ENCODE results near the gene CLCF1.

Gene CLCF1

DNA sequence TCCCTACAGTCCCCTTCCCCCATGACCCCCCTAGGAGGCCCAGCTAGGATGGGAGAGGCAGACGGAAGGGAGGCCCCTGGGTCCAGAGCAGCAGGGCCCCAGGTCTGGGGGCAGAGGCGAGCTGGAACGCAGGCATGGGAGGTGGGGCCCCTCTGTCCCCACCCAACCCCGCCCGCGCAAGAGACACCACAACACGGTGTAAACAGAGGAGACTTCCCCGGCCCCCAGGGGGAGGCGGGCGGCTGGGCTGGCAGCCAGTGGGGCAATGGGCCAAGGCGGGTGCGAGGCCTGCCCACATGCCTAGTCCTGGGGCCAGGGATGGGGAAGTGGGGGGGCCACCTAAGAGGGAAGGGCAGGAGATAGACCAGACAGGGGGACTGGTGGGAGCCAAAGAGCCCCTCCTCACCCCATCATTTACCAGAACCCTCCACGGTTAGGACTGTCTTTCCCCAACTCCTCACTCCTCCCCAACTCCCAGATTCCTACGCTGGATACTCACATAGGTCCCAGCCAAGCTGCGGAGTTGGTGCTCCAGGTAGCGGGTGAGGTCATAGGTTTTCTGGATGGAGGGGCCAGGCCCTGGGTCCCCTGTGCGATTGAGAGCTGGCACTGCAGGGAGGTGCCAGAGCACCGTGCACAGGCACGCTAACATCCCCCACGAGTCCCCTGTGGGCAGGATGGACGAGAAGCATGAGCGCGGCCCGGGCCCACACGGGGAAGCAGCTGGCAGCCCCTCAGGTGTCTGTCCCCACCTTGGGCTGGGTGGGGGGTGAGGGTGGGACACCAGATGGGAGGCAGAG is 6.2 kb downstream of the CLCF1 start:
- in situ Hi-C loops (cut with MboI; ENCODE audit: low pct_unique_long_range_greater_than_20kb, low sequenced_read_pairs), result no loop called here
- no peak for DNase-seq

DNA sequence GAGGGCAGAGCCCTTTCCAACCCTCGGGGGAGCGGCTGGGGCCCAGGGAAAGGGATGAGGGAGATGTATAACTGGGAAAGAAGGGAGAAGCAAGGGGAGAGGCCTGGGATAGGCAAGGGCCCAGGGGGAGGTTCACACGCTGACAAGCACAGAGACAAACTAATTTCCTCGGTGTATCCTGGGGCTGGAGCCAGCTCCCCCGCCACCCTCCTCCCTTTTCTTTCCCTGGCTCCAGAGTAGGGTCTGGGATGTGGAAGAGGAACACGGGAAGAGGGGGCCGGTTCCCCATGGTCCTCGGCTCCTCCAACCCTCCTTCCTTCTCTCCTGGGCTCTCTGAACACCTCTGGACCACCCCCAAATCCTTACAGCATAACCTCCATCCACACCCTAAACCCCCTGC is 6.9 kb downstream of the CLCF1 start:
- in situ Hi-C loops (cut with MboI; ENCODE audit: low pct_unique_long_range_greater_than_20kb, low sequenced_read_pairs), result no loop called here
- no peak for DNase-seq

DNA sequence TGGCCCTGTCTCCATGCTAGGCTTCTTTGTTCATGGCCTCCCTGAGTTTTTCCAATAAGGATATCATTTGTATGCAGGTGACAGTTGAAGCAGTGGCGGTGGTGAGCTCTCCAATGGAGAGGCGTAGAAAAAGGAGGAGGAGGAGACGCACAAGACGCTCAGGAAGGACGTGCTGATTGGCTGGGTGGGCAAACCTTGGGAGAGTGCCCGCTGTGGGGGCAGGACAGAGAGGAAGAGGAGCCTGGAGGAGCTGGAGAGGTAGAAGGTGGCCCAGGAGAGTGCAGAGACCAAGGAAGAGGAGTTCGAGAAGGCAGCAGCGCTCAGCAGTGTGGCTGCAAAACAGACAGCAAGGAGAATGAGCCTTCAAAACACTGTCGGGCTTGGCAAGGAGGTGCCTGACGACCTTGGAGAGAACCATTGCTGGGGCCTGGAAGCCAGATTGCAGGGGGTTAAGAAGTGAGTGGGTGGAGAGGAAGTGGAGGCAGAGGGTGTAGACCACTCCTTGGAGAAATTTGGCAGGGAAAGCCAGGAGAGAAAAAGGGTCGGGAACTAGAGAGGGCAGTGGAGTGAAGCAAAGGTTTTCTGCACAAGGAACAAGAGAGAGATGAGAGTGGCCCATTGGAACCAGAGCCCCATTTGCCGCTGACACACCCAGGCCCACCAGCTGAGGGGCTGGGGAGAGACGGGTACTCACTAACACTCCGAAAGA is 7.5 kb downstream of the CLCF1 start:
- no peak for DNase-seq
- in situ Hi-C loops (cut with MboI; ENCODE audit: low pct_unique_long_range_greater_than_20kb, low sequenced_read_pairs), result no loop called here

DNA sequence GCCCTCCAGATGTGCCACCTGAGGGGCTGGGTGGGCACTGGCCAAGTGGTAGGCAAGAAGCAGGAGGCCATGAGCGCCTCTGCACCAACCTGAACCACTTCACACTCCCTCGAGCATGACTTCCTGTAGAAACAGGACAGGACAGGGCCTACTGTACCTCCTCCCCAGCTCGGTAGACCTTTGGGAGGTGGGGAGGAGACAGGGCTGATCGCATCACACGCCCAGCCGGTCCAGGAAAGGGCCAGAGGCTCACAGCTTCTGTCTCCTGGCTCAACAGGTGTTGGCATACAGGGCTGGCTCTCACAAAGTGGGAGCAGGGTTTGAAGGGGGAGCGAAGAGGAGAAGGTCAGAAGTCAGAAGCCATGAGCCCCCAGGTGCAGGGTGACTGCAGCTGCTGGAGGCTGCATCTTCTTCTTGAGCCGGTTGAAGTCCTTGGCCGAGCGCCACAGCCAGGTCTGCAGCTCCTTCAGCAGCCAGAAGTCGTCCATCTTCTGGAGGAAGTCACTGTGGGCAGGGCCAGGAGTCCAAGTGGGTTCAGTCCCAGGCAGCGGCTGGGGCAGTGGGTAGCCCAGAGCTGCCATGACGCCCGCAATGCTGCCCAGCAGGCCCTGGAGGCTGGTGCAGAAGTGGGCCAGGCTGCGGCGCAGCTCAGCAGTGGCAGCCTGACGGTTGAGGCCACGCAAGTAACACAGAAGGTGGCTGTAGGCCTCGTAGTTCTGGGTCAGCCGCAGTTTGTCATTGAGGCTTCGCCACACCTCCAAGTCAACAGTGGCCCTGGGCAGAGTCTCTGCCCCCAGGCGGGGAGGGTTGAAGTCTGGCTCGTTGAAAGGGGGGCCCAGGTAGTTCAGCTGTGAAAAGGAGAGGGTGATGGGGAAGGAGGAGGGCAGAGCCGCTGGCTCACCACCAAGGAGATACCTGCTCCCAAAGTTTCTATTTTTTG is 8.3 kb downstream of the CLCF1 start:
- no peak for DNase-seq
- in situ Hi-C loops (cut with MboI; ENCODE audit: low pct_unique_long_range_greater_than_20kb, low sequenced_read_pairs), result no loop called here

DNA sequence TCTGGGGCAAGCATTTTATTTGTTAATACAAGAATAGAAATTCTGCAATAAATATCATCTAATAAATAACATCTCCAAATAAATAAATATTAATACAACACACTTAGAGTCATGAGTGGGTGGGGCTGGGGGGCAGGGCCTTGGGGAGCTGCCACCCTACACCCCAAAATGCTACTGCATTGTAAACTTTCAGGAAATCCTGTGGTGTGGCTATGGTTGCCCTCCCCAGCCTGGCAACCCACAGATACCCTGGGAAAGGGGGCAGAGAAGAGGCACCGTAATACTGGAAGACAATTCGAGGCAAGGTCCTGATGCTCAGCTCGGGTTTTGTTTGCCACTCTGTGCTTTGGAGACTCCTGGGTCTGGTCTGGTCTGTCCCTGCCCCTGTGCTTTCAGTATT is 9.2 kb downstream of the CLCF1 start:
- in situ Hi-C loops (cut with MboI; ENCODE audit: low pct_unique_long_range_greater_than_20kb, low sequenced_read_pairs), result no loop called here
- DNase-seq, result no peak

DNA sequence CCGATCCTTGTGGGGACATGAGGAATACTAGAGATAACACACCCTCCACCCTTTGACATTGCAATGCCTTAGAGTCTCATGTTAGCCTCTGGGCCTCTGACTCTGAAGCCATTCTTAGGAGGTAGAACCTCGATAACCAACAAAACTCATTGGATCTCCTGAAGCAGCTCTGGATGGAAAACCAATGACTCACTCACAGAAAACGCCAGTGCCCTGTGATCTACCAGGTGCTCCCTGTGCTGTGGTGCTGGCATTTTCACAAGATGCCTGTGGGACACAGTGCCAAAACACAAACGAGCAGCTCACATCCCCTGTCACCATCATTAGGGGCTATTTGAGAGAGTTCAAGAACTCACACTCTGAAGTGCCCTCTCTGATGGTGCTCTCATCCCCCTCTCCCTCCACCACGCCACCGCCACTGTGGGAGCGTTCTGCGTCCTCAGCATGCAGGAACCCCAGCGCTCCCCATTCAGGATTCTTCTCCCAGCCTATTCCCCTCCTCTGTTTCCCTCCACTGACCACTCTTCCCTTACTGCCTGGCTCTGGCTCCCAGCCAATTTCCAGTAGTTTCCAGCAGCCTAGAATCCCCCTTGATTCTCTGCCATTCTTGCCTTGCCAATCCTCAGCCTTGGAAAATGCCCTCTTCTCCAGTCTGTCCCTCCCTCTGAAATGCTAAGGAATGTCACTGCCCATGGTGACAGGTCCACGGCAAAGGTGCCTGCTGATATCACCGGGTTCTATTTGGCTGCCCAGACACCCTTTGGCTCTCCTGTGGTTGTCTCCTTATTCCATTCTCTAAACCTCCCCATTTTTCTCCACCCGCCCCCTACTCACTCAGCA is 15.3 kb downstream of the CLCF1 start:
- in situ Hi-C loops (cut with MboI; ENCODE audit: low pct_unique_long_range_greater_than_20kb, low sequenced_read_pairs), result no loop called here
- no peak for DNase-seq

DNA sequence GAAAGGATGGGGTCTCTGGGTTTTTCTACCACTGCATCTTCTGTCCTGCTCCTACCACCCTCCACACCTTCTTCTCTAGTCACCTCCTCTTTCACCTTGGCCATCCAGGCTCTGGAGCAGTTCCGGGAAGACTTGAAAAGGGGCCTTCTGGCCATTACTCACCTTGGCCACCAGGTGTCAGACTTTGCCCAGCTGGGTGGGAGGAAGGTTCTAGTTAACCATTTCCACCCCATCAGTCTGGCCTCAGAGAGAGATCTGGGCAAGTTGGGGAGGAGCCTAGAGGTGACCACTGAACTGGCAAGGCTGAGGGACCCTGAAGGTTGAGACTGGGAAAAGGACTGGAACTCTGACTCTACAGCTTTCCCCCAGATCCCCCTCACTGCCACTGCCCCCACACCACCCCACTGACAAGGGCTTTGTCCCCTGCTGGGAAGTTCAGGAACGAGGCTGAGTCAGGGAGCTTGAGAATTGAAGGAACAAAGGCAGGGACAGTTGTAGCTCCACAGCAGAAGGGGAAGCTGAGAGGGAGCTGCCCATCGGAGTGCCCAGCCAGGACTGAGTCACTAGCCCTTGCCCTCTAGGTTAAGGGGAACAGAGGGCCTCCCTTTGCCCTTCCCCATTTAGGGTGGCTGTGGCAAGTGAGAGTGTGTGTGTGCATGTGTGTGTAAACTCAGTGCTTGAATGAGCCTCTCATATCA is 16.4 kb downstream of the CLCF1 start:
- DNase-seq, result peak; percentile 80
- in situ Hi-C loops (cut with MboI; ENCODE audit: low pct_unique_long_range_greater_than_20kb, low sequenced_read_pairs), result no loop called here

DNA sequence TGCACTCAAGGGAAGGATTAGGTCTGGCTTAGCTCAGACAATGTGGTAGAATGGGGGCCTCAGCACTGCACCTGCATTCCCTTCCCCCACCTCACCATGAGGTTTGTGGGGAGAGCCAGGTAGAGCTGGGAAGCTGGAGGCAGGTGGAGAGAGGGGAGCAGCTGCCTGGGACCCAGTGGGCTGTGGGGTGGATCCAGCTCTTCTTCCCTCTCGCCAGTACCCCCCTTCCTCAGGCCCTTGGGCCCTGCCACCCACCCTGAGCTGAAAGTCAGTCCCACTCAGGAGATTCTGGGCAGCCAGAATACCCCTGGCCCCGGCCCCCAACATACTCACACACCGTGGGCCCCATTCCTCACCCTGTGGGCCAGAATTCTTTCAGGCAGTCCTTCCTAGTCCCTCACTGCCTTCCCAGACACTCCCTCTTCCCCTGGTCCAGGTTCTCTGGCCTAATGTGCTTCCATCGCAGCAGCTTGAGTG is 17.0 kb downstream of the CLCF1 start:
- DNase-seq, result no peak
- in situ Hi-C loops (cut with MboI; ENCODE audit: low pct_unique_long_range_greater_than_20kb, low sequenced_read_pairs), result no loop called here

DNA sequence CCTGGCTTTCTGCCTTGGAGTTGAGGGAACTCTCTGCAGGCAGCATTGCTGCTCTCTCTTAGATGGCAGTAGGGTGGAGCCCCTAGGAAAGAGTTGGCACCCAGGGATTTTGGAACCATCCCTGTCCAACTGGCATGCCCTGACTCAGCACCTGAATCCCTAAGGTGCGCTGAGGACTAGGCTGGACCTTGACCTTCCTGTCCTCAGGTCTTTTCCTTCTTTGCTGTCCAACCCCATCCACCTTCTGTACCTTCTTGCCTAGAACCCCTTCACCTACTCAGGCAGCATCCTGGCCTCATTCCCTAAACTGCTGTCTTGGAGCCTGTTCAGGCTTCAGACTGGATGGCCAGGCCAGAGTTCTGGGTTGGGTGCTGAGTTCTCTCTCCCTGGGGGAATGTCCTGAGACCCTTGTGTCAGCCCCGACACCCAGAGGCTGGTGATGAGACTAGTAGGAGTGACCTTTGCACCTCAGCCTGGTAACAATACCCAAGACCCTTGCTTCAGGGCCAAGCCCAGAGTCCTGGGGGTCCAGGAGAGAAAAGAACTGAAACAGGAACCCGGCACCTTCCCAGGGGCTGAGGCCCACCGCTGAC is 17.5 kb downstream of the CLCF1 start:
- in situ Hi-C loops (cut with MboI; ENCODE audit: low pct_unique_long_range_greater_than_20kb, low sequenced_read_pairs), result no loop called here
- no peak for DNase-seq

DNA sequence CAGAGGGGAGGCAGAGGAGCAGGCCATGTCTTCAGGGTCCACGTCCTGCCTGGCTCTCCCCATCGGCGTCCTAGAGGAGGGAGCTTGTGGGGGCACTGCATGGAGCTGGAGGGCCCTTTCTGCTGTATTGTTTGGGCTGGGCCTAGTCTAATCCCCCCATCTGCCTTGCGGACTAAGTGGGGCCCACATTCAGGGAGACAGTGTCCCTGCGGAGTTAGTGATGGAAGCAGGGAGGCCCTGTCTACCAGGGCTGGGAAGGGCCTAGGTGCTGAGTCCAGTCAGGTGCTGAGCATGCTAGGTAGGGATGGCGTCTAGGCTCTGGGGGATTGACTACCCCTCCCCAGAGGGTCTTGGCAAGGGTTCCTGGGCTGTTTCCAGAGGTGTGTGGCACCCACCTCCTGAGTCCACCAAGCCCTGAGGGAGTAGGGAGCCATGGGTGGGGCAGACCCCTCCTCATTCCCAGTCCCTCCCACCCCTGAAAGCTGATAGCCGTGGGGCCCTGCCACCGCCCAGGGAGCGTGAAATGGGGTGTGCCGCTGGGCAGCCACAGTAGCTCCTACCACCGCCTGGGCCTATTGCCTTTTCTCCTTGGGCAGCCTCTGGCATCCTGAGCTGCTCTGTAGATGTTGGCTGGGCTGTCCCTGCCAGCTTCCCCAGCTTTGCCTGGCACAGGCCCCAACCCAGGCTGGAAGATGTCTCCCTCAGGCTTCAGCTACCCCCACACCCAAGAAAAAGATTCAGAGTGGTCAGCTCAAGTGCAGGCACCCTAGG is 18.2 kb downstream of the CLCF1 start:
- no peak for DNase-seq
- in situ Hi-C loops (cut with MboI; ENCODE audit: low pct_unique_long_range_greater_than_20kb, low sequenced_read_pairs), result no loop called here

DNA sequence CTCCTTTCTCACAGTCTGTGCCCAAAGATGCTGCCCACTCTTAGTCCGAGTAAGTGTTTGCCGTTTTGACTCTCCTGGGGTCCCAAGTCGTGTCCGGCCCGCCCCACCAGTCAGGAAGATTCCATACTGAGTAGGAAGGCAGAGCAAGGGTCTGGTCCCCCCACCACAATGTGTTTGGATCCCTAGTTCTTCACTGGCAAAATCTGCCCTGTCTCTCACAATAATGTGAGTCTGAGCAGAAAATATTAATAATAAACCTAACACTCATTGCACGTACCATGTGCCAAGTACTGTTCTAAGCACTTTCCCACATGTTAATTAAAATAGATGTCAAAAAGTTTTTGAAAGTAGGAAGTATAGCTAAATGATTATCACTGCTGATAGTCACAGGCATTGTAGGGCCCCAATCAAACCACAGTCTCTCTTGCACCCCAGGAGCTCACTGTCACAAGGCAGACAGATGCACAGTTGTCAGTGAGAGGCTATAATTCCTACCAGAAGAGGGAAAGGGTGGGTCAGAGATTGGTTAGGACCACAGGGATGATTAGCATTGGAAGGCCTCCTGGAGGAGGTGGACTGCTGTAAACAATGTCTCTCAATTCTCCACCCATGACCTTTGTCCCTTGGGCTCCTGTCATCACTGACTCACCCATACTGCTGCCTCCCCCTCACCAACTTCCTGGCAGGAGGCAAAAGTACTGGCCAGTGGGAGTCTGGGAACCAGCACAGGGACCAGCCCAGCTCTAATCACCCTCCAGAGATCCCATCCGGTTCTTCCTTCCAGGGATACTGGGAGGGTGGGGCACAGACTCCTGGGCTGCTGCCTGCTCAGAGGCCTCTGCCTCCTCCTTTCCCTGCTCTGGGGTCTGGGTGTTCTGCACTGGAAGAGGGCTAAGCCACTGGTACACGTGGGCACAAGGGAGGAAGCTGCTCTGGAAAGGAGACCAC is 19.0 kb downstream of the CLCF1 start:
- peak; percentile 14 for DNase-seq
- in situ Hi-C loops (cut with MboI; ENCODE audit: low pct_unique_long_range_greater_than_20kb, low sequenced_read_pairs), result no loop called here

DNA sequence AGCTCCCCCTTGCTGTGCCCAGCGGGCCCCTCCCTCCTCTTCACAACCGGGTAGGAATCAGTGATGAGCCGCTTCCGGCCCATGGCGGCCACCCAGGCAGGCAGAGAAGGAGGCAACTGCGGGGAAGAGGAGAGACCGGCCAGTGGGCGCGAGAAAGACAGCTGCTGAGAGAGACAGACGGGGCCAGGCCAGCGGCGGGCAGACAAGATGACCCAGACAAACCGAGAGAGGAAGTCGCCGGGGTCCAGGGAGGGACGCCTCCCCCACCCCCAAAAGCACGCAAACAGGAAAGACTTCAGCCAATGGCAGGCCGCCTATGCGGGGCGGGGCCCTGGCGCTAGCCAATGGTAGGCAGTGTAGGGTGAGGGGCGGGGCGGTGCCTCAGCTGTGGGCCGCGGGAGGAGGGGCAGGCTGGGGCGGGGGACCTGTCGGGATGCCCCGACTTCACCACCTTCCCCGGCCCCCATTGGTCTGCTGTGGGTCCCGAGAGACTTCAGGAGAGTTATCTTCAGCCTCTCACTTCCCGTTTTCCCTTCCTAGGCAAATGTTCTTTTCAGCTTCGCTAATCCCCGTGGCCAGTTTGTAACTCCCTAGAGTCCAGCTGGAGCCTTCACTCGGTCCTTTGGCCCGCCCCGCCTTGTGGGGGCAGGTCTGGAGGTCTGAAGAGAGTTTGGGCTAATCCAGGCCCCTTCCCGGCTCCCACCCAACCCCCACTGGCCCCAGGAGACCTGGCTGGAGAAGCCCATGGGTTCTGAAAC is 19.9 kb downstream of the CLCF1 start, which contains the start of gene POLD4:
Gene POLD4, minus strand, starts transcription at position 230 of the 758 bp plus-strand sequence. Its CDS starts 147 bp downstream, at position 83.
- peak; percentile 95 for DNase-seq
- in situ Hi-C loops (cut with MboI; ENCODE audit: low pct_unique_long_range_greater_than_20kb, low sequenced_read_pairs), result no loop called here

DNA sequence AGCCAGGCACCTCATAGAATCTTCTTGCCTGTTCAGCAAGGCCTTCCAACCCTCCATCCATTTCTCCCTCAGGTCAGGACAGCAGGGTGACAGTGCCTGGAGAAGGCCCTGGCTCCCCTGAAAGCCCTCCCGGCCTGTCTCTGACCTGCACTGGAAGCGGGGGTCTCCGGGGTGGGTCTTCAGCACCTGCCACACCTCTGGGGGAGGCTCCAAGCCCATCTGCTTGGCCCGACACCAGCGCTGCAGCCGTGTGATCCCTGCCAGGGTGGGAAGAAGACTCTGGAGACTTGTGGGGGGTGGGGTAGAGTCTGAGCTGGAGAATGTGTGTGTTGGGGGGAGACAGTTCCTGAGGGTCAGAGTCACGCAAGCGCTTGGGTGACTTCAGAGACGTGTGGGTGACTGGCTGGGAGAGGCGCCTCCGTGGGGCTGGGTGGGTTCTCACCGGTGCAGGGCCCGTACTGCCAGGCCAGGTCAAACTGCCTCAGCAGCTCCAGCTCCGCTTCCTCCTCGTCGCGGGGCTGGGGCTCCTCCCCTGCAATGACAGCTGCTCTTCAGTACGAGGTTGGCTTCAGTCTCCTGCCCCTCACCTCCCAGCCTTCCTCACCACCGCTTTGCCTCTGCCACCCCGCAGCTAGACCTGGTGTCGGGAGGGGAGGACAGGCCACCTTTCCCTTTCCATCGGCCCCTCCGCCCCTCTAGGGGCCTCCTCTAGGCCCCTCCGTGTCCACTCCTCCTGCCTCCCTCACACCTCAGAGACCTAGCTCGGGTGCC is 20.7 kb downstream of the CLCF1 start:
- no peak for DNase-seq
- in situ Hi-C loops (cut with MboI; ENCODE audit: low pct_unique_long_range_greater_than_20kb, low sequenced_read_pairs), result no loop called here

DNA sequence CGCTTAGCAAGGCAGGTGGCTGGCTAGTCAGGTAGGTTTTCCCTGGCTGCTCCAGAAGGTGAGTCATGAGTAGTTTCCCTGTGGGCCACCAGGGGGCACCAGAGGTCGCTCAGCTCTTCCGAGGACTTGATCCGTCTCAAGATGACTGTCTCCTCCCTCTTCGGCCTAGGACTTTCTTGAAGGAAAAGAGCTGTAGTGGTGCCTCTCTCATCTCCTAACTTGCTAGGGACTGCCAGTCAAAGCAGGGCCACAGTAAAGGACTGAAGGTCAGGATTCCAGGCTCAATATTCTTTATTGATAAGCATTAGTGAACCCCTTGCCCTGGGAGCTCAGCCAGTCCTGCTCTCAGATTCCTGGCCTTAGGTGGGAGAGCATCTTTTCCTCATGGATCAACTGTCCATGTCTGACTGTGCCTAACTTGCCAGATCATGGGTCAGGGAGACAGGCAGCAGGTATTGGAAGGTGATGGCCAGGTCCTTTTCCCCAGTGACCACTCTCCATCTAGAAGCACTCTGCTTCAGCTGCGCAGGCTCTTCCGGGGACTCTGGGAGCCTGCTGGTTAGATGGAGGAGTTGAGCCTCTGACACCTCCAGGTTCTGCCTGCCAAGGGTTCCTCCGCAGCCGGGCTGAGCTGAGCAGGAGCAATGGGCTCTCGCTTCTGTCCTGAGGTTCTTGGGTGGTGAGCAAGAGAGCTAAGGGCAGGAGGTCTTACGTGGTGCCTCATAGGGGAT is 22.0 kb downstream of the CLCF1 start:
- DNase-seq, result peak; percentile 68

More for the DNA sequence above, 22.0 kb downstream of the CLCF1 start:
- in situ Hi-C loops (cut with MboI; ENCODE audit: low pct_unique_long_range_greater_than_20kb, low sequenced_read_pairs), result no loop called here

Measured in KBM-7 (cell line).